Common myeloid progenitor, CD34-positive (primary cell): ENCODE data around the gene TOGARAM2.

Experiments used
- CTCF ChIA-PET: fragments of 350-600 bp; sonication (Branson Sonifier 250); formaldehyde crosslinking; loops from one replicate; lab custom pipeline; 2021; ENCODE audit warnings: antibody characterized with exemption; lab: Charles Lee
- POLR2A ChIA-PET: fragments of 350-600 bp; sonication (Branson Sonifier 250); formaldehyde crosslinking; loops from one replicate; lab custom pipeline; 2021; ENCODE audit warnings: antibody characterized with exemption; lab: Charles Lee
- DNase-seq, 3 donors: peaks; one replicate each; pipeline versions ENCODE4 v3.0.0 to v3.0.0-alpha.2; 2013
- H3K27ac ChIP-seq, 2 experiments: 1 replicate in 1 of 2; 2 replicates in 1 of 2; pipeline ENCODE4 v1.7.0; 2013; ENCODE audit warnings: inconsistent platforms in 2 of 2, low read length in 2 of 2, mild to moderate bottlenecking in 2 of 2, low read depth in 1 of 2, moderate library complexity in 1 of 2; ENCODE audit not compliant: severe bottlenecking in 2 of 2, insufficient read depth in 1 of 2, poor library complexity in 1 of 2
- H3K27me3 ChIP-seq, 5 experiments: replicated peaks in 2 of 5; 1 replicate in 3 of 5; 2 replicates in 2 of 5; pipeline versions ENCODE4 v1.6.1 to v1.7.0; 2013; ENCODE audit warnings: low read length in 4 of 5, mild to moderate bottlenecking in 2 of 5, moderate library complexity in 2 of 5, inconsistent platforms in 1 of 5; ENCODE audit not compliant: insufficient read depth in 5 of 5, control insufficient read depth in 4 of 5
- H3K36me3 ChIP-seq, 4 experiments: 1 replicate in 2 of 4; 2 replicates in 2 of 4; pipeline versions ENCODE4 v1.6.1 to v1.7.0; 2013; ENCODE audit warnings: low read length in 3 of 4, control low read depth in 1 of 4, mild to moderate bottlenecking in 1 of 4; ENCODE audit not compliant: control insufficient read depth in 4 of 4, insufficient read depth in 4 of 4
- H3K4me1 ChIP-seq, 4 experiments: 1 replicate in 3 of 4; 2 replicates in 1 of 4; pipeline versions ENCODE4 v1.6.1 to v1.7.1; 2013; ENCODE audit warnings: low read length in 3 of 4, mild to moderate bottlenecking in 3 of 4, control low read depth in 1 of 4, inconsistent platforms in 1 of 4, moderate library complexity in 1 of 4; ENCODE audit not compliant: control insufficient read depth in 4 of 4, insufficient read depth in 4 of 4; ENCODE audit errors: control extremely low read depth in 1 of 4
- H3K4me3 ChIP-seq, 7 experiments: 1 replicate in 4 of 7; 2 replicates in 3 of 7; pipeline versions ENCODE4 v1.5.1 to v1.7.0; 2013; ENCODE audit warnings: mild to moderate bottlenecking in 7 of 7, low read length in 6 of 7, moderate library complexity in 6 of 7, inconsistent platforms in 2 of 7, low read depth in 2 of 7, control low read depth in 1 of 7; ENCODE audit not compliant: insufficient read depth in 4 of 7, control insufficient read depth in 1 of 7; ENCODE audit errors: extremely low read depth in 1 of 7
- H3K9me3 ChIP-seq, 5 experiments: 1 replicate in 4 of 5; 2 replicates in 1 of 5; pipeline versions ENCODE4 v1.6.1 to v1.7.1; 2013; ENCODE audit warnings: low read length in 4 of 5, mild to moderate bottlenecking in 2 of 5, inconsistent platforms in 1 of 5, low read depth in 1 of 5, moderate library complexity in 1 of 5; ENCODE audit not compliant: control insufficient read depth in 4 of 5, insufficient read depth in 2 of 5; ENCODE audit errors: control extremely low read depth in 1 of 5
- WGBS: methylation state at CpG from one replicate; pipeline ENCODE4 v1.1.5; 2013; ENCODE audit not compliant: insufficient coverage; 5-methylcytosine and 5-hydroxymethylcytosine counted together

The TOGARAM2 gene

DNA sequence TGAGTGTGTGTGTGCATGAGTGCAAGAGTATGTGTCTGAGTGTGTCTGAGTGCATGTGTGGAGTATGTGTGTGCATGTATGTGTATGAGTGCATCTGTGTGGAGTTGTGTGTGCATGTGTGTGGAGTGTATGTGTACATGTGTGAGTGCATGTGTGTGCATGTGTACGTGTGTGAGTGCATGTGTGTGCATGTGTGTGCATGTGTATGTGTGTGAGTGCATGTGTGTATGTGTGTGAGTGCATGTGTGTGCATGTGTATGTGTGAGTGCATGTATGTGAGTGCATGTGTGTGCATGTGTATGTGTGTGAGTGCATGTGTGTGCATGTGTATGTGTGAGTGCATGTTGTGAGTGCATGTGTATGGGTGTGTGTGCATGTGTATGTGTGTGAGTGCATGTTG, 23.7 kb downstream of the TOGARAM2 start:
- ChIA-PET POLR2A (no interaction called here), CTCF (no interaction called here)
- Histone ChIP-seq H3K27me3 (no peaks in the 10 kb centered on the region), H3K27ac (no peak overlapping the region), H3K4me1 (peaks cover 3 to 25% (median 22%) of the 10 kb centered on the region in 4 experiments), H3K9me3 (no peaks in the 10 kb centered on the region), H3K4me3 (no peak overlapping the region), H3K36me3 (no peaks in the 10 kb centered on the region)
- DNase-seq: no peak
- 33% methylated on average over 1 of the region's 1 CpG for WGBS

DNA sequence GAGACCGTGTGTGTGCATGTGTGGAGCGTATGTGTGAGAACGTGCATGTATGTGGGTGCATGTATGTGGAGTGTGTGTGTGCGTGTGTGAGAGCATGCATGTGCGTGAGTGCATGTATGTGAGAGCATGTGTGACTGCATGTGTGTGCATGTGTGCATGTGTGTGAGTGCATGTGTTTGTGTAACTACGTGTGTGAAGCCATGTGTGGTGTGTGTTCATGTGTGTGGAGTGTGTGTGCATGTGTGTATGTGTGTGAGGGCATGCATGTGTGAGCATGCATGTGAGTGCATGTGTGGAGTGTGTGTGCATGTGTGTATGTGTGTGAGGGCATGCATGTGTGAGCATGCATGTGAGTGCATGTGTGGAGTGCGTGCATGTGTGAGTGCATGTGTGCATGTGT, 24.2 kb downstream of the TOGARAM2 start:
- DNase-seq: no peak
- Histone ChIP-seq H3K36me3 (no peaks in the 10 kb centered on the region), H3K27ac (no peak overlapping the region), H3K4me1 (peaks cover 3 to 25% (median 22%) of the 10 kb centered on the region in 4 experiments), H3K4me3 (no peak overlapping the region), H3K9me3 (no peaks in the 10 kb centered on the region), H3K27me3 (no peaks in the 10 kb centered on the region)
- 85% methylated on average over 7 of the region's 7 CpGs for WGBS
- CTCF ChIA-PET: no interaction called here
- POLR2A ChIA-PET: no interaction called here

DNA sequence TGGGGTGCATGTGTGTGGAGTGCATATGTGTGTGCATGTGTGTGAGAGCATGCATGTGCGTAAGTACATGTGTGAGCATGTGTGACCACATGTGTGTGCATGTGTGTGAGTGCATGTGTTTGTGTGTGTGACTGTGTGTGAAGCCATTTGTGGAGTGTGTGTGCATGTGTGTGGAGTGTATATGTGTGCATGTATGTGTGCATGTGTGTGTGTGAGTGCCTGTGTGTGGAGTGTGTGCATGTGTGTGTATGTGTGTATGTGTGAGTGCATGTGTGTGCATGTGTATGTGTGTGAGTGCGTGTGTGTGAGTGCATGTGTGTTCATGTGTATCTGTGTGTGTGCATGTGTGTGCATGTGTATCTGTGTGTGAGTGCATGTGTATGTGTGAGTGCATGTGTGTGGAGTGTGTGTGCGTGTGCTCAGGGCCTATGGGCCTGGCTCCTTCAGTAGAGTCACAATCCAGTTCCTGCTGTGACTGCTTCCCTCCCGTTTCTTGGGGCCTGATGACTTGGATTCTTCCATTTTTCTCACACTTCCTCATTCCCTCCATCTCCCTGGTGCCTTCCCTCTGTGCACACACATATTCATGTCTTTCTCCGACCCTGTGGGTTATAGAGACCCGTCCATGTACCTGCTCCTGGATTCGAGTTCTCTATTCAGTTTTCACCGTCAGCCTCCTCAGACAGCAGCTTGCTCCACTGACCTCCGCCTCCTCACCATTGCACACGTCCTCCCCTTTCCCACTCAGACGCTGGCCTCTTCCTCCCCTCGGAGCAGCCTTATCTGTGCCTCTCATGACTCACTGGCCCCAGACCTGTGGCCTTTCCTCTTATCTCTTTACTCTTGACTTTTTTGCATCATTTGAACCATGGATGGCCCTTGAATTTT, 25.2 kb downstream of the TOGARAM2 start:
- Histone ChIP-seq H3K36me3 (no peaks in the 10 kb centered on the region), H3K9me3 (no peaks in the 10 kb centered on the region), H3K27ac (no peak overlapping the region), H3K27me3 (no peaks in the 10 kb centered on the region), H3K4me1 (peaks cover 0 to 26% (median 24%) of the 10 kb centered on the region in 4 experiments), H3K4me3 (no peak overlapping the region)
- 83% methylated on average over 10 of the region's 12 CpGs for WGBS
- ChIA-PET POLR2A (no interaction called here), CTCF (no interaction called here)
- DNase-seq: no peak

DNA sequence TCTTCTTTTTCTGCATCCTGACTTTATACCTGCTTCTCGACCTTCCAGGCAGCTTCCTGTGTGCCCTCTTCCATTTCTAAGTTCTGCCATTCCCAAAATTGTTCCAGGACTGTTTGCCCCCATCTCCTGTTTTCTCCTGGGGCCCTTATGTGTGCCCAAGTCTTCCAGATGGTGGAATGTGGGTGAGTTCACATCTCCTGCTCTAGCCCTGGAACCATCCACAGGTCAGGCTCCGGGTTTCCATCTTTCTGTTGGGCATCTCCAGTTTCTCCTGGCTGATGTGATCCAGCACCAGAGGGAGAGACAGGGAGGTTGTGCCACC, 25.8 kb downstream of the TOGARAM2 start:
- no peak overlapping the region for H3K27ac ChIP-seq
- H3K36me3 ChIP-seq: no peaks in the 10 kb centered on the region
- peaks cover 0 to 30% (median 27%) of the 10 kb centered on the region in 4 experiments for H3K4me1 ChIP-seq
- H3K27me3 ChIP-seq: no peaks in the 10 kb centered on the region
- POLR2A ChIA-PET: no interaction called here
- WGBS: 100% methylated on average over 2 of the region's 2 CpGs
- CTCF ChIA-PET: no interaction called here
- no peak for DNase-seq
- no peak overlapping the region for H3K4me3 ChIP-seq
- H3K9me3 ChIP-seq: no peaks in the 10 kb centered on the region

DNA sequence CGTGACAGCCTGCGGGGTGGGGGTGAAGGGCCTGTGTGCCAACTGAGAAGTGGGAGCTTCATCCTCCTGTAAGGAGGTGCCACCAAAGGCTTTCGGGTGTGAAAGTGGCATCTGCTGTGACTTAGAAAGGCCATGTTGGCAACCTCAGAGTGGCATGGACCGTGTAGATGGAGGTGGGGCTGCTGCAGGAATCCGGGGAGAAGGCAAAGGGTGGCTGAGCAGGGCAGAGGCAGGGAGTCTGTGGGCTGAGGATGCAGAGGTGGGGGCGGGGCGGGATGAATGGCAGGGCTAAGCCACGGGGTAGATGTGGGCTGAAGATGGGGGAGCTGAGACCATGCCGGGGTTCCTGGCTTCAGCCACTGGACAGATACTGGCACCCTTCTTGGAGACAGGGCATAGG, 28.2 kb downstream of the TOGARAM2 start:
- H3K4me1 ChIP-seq: peaks cover 5 to 54% (median 48%) of the 10 kb centered on the region in 4 experiments
- 95% methylated on average over 8 of the region's 9 CpGs for WGBS
- H3K27me3 ChIP-seq: no peaks in the 10 kb centered on the region
- ChIA-PET CTCF (interaction anchor here (0.9 to 1.0 kb wide), 2 partner anchors 31 to 190 kb away, joined by 3 to 4 read pairs; no protein-coding TSS in a partner anchor), POLR2A (no interaction called here)
- no peaks in the 10 kb centered on the region for H3K9me3 ChIP-seq
- no peaks in the 10 kb centered on the region for H3K36me3 ChIP-seq
- H3K27ac ChIP-seq: no peak overlapping the region
- no peak overlapping the region for H3K4me3 ChIP-seq
- no peak for DNase-seq

DNA sequence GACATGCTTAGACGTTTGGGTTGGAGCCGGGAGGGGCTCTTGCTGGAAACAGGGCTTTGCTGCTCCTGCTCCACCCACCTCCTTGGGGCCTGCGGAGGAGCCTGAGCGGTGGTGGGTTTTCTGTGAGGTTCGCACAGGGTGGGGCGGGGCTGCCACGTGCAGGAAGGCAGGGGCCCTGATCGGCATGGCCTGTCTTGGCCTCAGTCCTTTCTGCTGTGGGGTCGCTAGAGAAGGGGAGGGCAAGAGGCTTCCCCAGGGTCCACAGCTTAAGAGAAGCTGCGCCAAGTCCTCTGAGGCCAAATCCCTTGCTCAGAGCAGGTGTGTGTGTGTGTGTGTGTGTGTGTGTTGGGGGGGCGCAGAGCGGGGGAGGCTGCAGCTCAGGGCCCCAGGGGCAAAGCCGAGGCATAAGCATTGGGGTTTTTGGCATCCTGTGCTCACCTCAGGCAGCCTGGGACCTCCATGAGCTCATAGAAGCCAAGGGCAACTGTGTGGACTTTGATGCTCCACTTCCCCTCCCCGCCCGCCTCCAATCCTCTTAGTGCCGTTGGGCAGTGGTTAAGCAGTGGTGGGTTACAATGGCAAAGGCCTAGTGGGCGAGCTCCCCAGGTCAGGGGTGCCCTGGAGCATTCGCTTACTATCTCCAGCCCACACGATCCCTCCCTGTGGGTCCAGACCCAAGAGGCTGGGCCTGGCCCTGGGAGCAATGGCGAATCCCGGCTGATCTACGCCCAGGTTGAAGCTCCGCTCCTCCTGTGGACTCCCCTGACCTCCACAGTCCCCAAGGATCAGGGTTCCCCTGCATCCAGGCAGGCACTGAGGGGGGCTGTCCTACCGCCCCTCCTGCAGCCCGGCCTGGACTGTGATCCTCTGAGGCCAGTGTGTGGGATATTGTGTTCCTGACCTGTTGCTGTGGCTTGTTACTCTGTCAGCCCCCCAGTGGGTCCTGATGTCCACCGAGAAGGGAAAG, 28.9 kb downstream of the TOGARAM2 start:
- Histone ChIP-seq H3K9me3 (no peaks in the 10 kb centered on the region), H3K27me3 (no peaks in the 10 kb centered on the region), H3K4me3 (no peak overlapping the region), H3K4me1 (peaks cover 5 to 61% (median 55%) of the 10 kb centered on the region in 4 experiments), H3K27ac (no peak overlapping the region), H3K36me3 (no peaks in the 10 kb centered on the region)
- DNase-seq: no peak
- WGBS: 89% methylated on average over 15 of the region's 26 CpGs
- POLR2A ChIA-PET: interaction anchor here (0.6 kb wide), 1 partner anchor 10 kb away, joined by 4 read pairs; no protein-coding TSS in a partner anchor
- CTCF ChIA-PET: interaction anchor here (0.6 to 4.5 kb wide), 7 partner anchors 9 to 189 kb away, joined by 3 to 38 read pairs (median 4); no protein-coding TSS in a partner anchor
